NCI-H1694 treated with DMSO at 0.1 percent for 48 hours (cell line): ENCODE measurements around the gene KCNQ2.

ENCODE experiments used
- DNase-seq: peaks from one replicate; lab custom pipeline; 2025; lab: John Stamatoyannopoulos, UW

KCNQ2 gene

GRCh38 chr20:63454731-63455567 lies 17.5 kb downstream of the KCNQ2 start:
- DNase-seq = peak; percentile 31

GRCh38 chr20:63452821-63453523 lies 19.5 kb downstream of the KCNQ2 start:
- DNase-seq = no peak

- no peak for DNase-seq
Measured at GRCh38 chr20:63452341-63452740, 20.1 kb downstream of the KCNQ2 start.

GRCh38 chr20:63451821-63452220 lies 20.6 kb downstream of the KCNQ2 start:
- no peak for DNase-seq

GRCh38 chr20:63449796-63450730 lies 22.4 kb downstream of the KCNQ2 start:
- DNase-seq = no peak

GRCh38 chr20:63449025-63449424 lies 23.4 kb downstream of the KCNQ2 start:
- DNase-seq = no peak

- peak; percentile 17 for DNase-seq
Measured at GRCh38 chr20:63448031-63448430, 24.4 kb downstream of the KCNQ2 start.

- no peak for DNase-seq
Measured at GRCh38 chr20:63447320-63447719, 25.1 kb downstream of the KCNQ2 start.

- no peak for DNase-seq
Measured at GRCh38 chr20:63446216-63447024, 26.0 kb downstream of the KCNQ2 start.

- no peak for DNase-seq
Measured at GRCh38 chr20:63445075-63445734, 27.2 kb downstream of the KCNQ2 start.

GRCh38 chr20:63444548-63444947 lies 27.9 kb downstream of the KCNQ2 start:
- no peak for DNase-seq

GRCh38 chr20:63443606-63444395 lies 28.7 kb downstream of the KCNQ2 start:
- DNase-seq = no peak

GRCh38 chr20:63442100-63442493 lies 30.4 kb downstream of the KCNQ2 start:
- peak; percentile 25 for DNase-seq

GRCh38 chr20:63441136-63442099 lies 31.0 kb downstream of the KCNQ2 start:
- no peak for DNase-seq

GRCh38 chr20:63440366-63440955 lies 32.0 kb downstream of the KCNQ2 start:
- DNase-seq = no peak

- DNase-seq = no peak
Measured at GRCh38 chr20:63439866-63440265, 32.6 kb downstream of the KCNQ2 start.

GRCh38 chr20:63438121-63438520 lies 34.3 kb downstream of the KCNQ2 start:
- DNase-seq = no peak

GRCh38 chr20:63435552-63435951 lies 36.9 kb downstream of the KCNQ2 start:
- DNase-seq = no peak
